Fibroblast of skin of right quadriceps (primary cell): ENCODE measurements around the gene SIGLEC10.
"Not testable (repeated sequence)": the region's sequence is repeated elsewhere in the genome, so short reads cannot be mapped to it uniquely, and the experiment has no call there.

Source experiments
- DNase-seq: peaks from one replicate; pipeline ENCODE4 v3.0.0-alpha.2; 2013

Gene SIGLEC10, protein sequence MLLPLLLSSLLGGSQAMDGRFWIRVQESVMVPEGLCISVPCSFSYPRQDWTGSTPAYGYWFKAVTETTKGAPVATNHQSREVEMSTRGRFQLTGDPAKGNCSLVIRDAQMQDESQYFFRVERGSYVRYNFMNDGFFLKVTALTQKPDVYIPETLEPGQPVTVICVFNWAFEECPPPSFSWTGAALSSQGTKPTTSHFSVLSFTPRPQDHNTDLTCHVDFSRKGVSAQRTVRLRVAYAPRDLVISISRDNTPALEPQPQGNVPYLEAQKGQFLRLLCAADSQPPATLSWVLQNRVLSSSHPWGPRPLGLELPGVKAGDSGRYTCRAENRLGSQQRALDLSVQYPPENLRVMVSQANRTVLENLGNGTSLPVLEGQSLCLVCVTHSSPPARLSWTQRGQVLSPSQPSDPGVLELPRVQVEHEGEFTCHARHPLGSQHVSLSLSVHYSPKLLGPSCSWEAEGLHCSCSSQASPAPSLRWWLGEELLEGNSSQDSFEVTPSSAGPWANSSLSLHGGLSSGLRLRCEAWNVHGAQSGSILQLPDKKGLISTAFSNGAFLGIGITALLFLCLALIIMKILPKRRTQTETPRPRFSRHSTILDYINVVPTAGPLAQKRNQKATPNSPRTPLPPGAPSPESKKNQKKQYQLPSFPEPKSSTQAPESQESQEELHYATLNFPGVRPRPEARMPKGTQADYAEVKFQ

DNA sequence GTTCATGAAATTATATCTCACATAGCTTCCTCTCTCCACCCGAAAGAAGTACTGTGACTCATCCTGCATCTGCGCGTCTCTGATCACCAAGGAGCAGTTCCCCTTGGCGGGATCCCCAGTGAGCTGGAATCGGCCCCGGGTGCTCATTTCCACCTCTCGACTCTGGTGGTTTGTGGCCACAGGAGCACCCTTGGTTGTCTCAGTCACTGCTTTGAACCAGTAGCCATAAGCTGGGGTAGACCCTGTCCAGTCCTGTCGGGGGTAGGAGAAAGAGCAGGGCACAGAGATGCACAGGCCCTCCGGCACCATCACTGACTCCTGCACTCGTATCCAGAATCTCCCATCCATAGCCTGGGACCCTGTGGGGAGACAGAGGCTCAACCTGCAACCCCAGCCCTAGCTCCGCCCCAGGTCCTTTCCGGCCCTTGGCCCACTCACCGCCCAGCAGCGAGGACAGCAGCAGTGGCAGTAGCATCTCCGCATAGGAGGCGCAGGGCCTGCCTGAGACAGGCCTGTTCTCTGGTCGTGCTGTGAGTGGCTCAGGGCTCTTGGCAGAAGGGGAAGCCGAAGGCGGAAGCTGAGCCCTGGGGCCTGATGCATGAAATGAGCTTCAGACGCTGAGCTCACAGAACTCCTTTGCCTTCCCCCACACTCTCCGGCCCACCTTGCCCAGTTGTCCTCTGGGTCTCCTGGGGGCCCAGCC lies at the start of gene SIGLEC10:
Gene SIGLEC10 (minus strand): TSS at position 536 of the 703 bp plus-strand sequence. CDS start 61 bp downstream, at position 475.
- DNase-seq = no peak

DNA sequence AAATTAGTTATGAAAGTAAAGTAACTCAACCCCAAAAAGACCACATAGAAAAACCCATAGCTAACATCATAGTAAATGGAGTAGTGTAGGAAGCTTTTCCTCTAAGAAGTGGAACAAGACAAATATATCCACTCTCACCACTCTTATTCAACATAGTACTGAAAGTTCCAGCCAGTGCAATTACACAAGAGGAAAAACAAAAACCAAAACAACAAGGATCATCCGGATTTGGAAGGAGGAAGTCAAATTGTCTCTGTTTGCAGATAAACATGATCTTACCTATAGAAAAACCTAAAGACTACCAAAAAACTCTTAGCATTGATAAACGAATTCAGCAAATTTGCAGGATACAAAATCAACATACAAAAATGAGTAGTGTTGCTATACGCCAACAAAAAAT lies 49.3 kb upstream of the SIGLEC10 start:
- no peak for DNase-seq

DNA sequence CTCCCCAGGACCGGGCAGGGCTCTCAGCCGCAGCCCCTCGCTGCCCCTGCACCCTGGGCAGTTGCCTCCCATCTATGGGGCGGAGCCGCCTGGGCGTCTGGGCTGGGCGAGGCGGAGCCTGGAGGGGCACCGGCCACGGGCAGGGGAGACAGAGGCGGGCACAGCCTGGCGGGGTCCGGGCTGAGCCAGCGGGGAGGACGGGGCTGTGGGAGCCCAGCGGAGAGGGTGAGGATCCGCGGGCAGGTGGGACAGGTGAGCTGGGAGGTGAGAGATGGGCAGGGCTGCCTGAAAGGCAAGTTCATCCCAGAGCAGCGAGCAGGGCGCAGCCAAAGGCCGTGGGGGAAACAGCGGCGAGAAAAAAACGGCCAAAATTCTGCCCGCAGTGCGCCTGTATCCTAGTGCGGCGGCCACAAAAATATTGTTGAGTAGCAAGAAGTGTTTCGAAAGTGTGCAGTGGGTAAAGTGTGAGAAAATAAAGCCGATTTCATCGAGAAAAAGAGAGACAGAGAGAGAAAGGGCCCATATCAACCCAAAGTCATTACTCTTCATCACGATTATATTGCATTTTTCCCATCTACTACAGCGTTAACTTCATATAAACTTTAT lies 46.6 kb upstream of the SIGLEC10 start:
- DNase-seq = not testable (repeated sequence)

DNA sequence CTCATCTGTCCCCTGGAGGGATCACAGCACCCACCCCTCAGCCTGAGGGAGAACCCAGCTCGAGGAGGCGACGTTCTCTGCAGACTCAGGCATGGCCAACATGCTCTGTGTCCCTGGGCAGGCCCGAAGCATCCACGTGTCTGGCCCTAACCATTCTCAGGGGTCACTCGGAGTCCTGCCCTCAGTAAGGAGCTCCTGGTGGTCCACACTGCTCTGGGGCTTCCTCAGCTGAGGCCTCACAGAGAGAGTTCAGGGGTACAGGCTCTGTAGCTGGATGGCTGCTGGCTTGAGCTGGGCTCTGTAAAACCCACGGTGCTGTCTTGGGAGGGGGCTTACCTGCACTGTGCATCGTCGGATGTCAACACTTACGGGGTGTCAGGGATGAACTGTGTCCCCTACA lies 45.2 kb upstream of the SIGLEC10 start:
- DNase-seq = no peak

DNA sequence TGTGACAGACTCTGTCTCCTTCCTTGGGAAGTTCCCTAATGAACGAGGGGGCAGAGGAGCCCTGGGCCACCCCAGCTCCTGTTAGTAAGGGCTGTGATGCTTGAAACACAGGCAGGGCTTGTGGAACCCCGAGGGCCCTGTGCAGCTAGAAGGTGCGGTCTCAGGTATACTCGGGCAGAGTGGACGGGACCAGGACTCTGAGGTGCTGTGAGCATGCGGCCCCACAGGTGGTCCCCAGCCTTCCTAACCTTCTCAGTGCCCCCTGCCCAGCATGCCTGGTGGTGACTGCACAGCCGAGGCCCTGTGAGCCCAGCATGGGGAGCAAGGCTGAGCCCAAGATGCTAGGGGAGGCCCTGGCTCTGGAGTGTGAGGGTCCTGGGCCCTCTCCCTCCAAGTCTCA lies 44.8 kb upstream of the SIGLEC10 start:
- DNase-seq = no peak

DNA sequence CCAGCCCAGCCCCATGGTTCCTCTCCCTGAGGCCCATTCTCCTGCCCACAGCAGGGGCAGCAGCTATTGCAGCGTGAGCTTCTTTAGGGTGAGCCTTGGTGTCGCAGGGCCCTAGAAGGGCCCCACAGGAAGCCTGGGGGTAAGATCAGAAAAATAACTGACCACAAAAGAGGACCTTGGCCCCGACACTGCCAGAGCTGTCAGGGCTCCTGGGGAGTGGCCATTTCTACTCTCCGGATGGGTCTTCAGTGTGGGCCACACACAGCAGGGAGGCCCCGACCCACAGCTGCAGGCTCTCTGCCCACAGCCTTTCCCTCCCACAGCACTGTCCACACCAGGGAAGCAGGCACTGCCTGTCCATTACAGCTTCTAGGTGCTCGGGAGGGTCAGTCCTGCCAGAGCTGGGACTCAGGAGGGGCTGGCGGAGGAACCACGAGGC lies 44.3 kb upstream of the SIGLEC10 start:
- no peak for DNase-seq

DNA sequence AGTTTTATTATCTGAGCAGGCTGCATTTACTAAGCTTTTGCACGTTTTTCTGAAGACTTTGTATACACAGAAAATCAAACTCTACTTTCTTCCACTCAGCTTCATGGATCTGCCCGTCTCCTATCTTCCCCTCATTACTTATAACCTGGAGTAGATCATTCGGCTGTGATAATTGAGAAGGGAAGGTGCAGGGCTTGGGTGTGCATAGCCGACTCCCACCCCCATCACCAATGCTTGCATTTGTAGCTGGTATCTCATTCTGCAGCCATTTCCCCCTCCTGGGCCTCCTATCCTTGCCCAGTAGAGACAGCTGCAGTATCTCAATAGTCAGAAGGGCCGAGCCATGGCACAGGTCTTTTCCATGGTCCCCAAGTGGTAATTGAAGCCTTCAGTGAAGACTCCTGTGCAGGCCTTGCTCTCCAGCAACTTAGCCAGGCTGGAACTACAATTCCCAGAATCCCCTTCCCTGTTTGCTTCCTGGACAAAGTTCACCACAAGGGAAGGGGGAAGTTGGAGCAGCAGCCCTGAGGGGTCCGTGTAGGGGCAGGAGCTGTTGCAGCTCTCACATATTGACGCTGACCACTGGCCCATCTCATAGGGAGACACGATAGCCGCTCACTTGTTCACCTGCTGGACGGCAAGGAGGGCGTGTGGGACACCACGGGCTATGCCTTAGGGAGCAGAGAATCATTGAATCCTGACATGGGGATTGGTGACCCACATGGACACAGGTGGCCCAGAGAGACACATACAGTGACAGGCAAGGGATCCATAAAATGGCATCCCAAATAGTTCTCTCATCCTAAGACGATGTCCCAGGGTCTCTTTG lies 42.9 kb upstream of the SIGLEC10 start:
- no peak for DNase-seq

DNA sequence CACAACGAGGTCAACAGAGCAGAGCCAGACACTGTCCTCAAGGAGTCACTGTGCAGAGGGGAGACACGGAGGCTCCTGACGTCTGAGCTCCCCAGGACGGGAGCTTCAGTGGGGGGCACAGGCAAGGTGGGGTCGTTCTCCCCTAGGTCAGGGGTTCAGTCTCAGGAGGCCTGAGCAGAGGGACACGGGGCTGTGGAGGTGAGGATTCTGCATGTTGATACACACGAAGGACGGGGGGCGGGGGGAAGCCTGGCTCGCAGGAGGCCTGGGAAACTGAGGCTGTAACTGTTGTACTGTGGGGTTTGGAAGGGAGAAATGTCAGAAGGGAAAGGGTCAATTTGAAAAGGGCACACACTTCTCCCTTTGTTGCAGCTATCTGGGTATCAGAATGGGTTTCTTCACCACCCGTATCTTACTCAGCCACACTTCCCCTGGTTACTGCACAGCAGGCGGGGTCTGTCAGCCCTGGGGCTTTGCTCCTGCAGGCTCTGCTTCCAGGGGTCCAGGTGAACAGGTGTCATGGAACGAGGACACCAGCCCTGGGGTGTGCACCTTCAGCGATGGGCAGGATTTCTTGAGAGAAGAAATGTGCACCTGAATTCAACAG lies 41.6 kb upstream of the SIGLEC10 start:
- no peak for DNase-seq

DNA sequence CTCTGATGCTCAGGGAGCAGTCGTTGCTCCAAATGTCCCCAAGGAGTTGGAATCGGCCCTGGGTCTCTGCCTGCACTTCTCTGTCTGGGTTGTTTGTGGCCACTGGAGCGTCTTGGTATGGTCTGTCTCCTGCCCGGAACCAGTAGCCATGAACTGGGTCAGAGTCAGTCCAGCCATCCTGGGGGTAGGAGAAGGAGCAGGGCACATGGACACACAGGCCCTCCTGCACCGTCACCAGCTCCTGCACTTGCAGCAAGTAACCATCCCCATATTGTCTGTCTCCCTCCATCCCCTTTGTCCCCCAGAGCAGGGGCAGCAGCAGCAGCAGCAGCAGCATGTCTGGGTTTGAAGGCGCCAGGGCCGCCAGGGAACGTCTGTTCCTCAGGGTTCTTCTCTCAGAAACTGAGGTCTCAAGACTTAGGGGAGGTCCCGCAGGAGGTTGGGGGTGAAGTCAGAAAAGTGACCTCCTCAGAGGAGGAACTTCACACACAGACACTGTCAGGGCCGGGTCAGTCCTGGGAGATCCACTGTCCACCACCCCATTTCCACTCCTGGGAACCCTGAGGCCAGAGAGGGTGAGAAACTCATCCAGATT lies 40.7 kb upstream of the SIGLEC10 start, which contains the start of gene SIGLEC8:
Gene SIGLEC8 (minus strand): TSS at position 404 of the 595 bp plus-strand sequence. CDS start 67 bp downstream, at position 337.
- DNase-seq = no peak

DNA sequence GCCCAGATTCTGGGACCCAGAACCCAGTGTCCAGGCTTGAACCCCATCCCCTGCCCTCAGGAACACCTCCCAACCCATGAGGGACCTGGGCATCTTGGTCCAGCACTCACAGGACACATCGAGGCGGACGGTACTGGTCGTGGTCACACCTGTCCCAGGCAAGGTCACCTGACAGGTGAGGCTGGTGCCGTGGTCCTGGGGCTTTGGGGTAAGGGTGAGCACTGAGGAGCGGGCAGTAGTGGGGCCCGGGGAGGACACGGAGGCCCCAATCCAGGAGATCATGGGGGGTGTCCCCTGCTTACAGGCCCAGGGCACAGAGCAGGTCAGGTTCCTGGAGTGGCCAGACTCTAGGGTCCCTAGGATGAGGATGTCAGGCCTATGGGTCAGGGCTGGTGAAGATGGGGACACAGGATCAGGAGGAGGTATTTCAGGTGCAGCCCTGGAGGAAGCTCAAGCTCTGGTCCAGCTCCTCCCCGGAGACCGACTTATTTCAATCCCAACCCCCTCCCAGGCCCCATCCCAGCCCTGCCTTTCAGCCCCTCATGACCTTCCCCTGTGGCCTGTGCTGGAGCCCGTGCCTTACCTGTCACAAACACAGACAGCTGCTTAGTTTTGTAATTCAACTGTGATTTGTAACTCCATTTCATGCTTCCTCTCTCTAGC lies 40.0 kb upstream of the SIGLEC10 start:
- DNase-seq = no peak

DNA sequence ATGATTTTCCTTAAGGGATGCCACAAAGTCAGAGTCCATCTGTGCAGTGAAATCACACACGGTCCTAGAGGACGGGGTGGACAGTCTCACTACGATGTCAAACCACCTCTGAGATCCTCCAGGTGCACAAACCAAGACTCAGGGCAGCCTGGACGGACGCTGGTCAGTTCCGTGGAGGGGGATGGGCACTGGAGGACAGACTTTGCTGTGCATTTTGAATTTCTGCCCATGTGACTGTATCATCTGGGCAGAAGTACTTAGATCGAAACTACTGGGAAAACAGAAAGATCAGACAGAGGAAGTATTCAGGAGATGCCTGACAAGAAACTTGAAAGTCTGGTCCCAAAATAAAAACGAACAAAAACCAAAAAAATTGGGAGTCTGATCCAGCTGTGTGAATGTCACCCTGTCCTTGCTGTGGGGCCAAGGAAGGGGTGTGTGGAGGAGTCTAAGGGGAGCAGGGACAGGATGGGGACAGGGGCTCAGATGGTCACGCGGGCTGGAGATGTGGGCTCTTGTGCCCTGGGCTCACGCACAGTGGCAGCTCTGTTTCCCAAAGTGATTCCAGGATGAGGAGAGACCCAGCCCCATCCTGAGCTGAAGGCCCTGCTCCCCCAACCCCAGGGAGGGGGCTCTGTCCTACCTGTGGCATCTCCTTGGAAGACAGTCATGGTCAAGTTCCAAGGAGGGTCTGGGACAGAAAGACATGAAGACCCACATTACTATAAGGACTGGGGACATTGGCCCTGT lies 39.3 kb upstream of the SIGLEC10 start:
- DNase-seq = no peak

DNA sequence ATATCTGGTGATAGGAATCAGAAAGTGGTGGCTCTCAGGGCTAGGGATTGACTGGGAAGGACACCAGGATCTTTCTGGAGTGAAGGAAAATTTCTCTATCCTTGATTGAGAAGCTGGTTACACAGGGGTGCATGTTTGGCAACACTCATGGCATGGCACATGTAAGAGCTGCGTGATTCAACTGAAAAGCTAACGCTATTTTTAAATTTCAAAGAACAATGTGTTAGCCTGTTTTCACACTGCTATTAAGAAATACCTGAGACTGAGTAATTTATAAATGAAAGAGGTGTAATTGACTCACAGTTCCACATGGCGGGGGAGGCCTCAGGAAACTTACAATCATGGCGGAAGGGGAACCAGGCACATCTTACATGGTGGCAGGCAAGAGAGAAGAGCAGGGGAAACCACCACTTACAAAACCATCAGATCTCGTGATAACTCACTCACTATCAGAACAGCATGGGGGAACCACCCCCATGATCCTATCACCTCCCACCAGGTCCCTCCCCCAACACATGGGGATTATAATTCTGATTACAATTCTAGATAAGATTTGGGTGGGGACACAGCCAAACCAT lies 33.4 kb upstream of the SIGLEC10 start:
- DNase-seq = no peak

DNA sequence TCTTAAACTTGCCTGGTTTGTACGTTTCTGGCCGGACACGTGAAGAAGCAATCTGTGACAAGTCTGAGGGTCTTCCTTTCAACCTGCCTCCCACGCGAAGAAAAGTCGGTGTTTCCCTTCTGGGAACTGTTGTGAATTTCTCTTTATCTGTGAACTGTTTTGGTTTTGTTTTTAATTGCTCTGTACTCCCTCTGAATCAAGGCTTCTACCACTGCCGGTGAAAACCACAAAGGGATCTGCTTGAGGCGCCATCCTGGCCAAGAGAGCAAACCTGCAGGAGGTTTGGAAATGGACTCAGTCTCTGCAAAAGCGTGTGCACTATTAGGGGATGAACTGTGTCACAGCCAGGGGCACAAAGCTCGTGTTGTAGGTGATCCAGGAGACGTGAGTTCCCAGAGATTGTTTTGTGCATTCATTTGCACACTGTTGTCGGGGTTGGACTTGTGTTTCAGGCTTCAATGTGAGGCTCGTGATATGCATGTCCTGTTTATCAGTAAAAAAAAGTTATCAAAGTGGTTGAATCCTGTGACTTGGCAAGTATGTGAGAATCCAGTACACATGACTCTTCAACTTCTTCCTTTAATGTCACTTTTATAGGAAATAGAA lies 31.1 kb upstream of the SIGLEC10 start:
- DNase-seq = no peak

DNA sequence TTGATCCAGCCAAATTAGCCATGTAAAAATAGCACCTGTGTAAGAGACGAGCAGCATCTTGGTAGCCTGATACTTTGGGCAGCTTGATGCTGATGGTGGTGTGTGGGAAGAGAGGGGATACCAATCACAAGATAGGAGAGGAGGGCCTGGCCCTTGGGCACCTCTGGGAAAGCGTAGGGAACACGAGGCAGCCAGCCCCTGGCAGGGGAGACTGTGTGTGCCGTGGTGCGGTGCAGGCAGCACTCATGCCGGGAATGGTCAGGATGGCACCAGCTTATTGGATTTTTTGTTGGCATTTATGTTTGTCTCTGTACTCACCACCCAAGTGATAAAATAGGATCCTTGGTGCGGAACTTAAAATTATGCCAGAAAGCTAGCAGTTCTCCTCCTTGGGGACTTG lies 30.6 kb upstream of the SIGLEC10 start:
- DNase-seq = no peak

DNA sequence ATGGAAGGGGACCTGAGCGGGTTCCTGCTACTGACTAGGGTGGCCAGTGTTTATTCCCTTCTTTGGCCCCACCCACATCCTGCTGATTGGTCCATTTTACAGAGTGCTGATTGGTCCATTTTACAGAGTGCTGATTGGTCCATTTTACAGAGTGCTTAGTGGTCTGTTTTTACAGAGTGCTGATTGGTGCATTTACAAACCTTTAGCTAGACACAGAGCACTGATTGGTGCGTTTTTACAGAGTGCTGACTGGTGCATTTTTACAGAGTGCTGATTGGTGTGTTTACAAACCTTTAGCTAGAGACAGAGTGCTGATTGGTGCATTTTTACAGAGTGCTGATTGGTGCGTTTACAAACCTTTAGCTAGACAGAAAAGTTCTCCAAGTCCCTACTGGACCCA lies 30.1 kb upstream of the SIGLEC10 start:
- DNase-seq = not testable (repeated sequence)

DNA sequence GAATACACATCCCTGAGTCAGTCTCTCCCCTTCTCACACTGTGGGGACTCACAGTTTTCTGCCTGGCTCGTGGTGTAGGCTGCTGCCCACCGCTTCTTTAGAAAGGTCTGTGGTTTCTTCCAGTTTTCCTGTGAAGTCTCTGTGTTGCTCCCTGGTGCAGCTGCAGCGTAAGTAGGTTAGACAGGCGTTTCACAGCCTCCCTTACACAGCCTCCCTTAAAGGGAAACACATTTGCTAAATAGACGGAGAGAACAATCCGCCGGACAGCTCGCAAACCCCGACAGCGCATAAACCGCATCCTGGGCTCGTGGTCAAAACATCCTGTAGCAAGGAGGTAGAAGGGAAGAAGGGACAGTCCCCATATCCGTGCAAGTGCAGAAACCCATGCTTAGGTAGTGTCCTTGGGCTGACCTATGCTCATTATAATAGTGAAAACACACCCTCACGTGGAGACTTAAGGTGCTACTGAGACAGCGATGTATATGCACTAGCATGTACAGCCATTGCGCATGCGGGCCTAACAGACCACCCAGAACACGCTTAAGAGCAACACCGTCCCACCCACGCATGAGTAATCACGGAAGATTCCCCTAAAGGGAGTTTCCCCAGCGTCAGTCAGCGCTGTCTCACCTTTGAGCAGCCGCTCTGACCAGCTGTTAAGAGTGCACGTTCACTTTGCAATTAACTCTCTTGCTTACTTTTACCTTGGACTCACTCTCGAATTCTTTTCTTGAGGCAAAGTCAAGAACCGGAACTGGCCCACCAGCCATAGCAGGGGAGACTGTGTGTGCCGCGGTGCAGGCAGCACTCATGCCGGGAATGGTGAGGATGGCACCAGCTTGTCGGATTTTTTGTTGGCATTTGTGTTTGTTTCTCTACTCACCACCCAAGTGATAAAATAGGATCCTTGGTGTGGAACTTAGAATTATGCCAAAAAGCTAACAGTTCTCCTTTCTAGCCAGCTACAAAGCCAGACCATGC lies 24.3 kb upstream of the SIGLEC10 start:
- DNase-seq = no peak

DNA sequence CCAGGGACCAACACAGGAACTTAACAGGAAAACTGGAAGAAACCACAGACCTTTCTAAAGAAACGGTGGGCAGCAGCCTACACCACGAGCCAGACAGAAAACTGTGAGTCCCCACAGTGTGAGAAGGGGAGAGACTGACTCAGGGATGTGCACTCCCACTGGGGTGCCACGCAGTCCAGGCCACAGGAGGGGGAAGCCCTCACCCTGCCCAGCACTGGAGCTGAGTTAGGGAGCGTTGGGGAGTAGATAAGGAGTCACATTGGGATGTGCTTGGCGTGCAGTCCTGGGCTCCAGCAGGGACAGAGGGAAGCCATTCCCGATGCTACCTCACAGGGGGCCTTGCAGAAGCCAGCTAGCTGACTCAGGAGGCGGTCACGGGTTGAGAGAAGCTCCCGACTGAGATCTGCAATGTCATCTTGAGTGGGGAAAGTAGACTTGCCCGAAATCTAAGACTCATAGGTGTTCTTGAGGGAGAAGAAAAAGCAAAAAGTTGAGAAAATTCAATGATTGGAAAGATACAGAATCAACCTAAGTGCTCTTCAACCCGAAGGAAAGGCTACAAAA lies 23.5 kb upstream of the SIGLEC10 start:
- no peak for DNase-seq
